Memory B cell (primary cell): ENCODE data around the gene MYMK.
A peak's percentile ranks its signal among the peaks of the same experiment; 100 is the strongest.

ENCODE experiments used
- ATAC-seq: fragments of 150-1000 bp; cut with Tn5 transposase; 2 replicates; pipeline ENCODE4 v1.10.0; 2021; ENCODE audit warnings: low read depth, mild to moderate bottlenecking, moderate library complexity
- DNase-seq, 2 donors: peaks; one replicate each; pipeline ENCODE4 v3.0.0; 2022; ENCODE audit warnings: low spot score in 2 of 2
- H3K27ac Mint-ChIP-seq: one replicate; pipeline ENCODE4 v1.8.0; 2022; ENCODE audit warnings: mild to moderate bottlenecking, moderate library complexity, mixed read lengths
- H3K27me3 Mint-ChIP-seq: one replicate; pipeline ENCODE4 v1.8.0; 2022; ENCODE audit warnings: mixed read lengths
- H3K36me3 Mint-ChIP-seq: one replicate; pipeline ENCODE4 v1.8.0; 2022; ENCODE audit warnings: mild to moderate bottlenecking, mixed read lengths
- H3K4me1 Mint-ChIP-seq: one replicate; pipeline ENCODE4 v1.8.0; 2022; ENCODE audit warnings: mixed read lengths
- H3K4me3 Mint-ChIP-seq: one replicate; pipeline ENCODE4 v1.8.0; 2022; ENCODE audit warnings: mild to moderate bottlenecking, moderate library complexity, mixed read lengths
- H3K9me3 Mint-ChIP-seq: one replicate; pipeline ENCODE4 v1.8.0; 2022; ENCODE audit warnings: mixed read lengths

MYMK gene

DNA sequence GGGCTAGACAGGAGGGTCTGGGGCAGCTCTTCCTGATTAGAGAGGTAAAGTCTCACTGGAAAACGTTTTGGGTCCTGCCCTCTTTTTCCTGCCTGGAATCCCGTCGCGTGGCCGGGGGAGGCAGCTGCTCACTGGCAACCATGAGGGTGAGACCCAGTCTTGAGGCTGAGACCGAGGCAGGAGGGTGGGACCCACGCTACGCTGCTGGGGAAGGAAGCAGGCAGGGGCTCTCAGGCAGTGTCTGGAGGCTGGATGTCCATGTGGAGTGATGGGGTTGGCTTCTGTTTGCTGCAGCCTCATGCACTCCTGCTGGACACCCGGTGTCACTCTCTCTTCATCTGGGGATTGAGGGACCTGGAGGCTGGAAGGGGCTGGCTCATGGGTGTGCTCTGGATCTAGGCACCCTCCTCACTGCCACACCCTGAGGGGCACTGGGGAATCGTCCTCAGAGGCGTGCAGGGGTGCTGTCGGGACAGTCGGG lies 34.5 kb downstream of the MYMK start:
- no peak overlapping the region for H3K27ac Mint-ChIP-seq
- no peak for ATAC-seq
- DNase-seq, result no peak
- H3K9me3 Mint-ChIP-seq, result no peaks in the 10 kb centered on the region
- peaks cover 15% of the 10 kb centered on the region for H3K27me3 Mint-ChIP-seq
- H3K4me3 Mint-ChIP-seq, result no peak overlapping the region
- peaks cover 4% of the 10 kb centered on the region for H3K4me1 Mint-ChIP-seq
- H3K36me3 Mint-ChIP-seq, result no peaks in the 10 kb centered on the region

- ATAC-seq (no peak), DNase-seq (no peak)
- no peak overlapping the region for H3K4me3 Mint-ChIP-seq
- no peak overlapping the region for H3K27ac Mint-ChIP-seq
- peaks cover 15% of the 10 kb centered on the region for H3K27me3 Mint-ChIP-seq
- H3K36me3 Mint-ChIP-seq, result no peaks in the 10 kb centered on the region
- H3K9me3 Mint-ChIP-seq, result no peaks in the 10 kb centered on the region
- peaks cover 4% of the 10 kb centered on the region for H3K4me1 Mint-ChIP-seq
Measured at GRCh38 chr9:133489253-133490190, 35.2 kb downstream of the MYMK start.

GRCh38 chr9:133488686-133489252 lies 36.0 kb downstream of the MYMK start:
- Mint-ChIP-seq H3K27ac (no peak overlapping the region), H3K4me3 (no peak overlapping the region), H3K4me1 (peaks cover 4% of the 10 kb centered on the region), H3K36me3 (no peaks in the 10 kb centered on the region), H3K9me3 (no peaks in the 10 kb centered on the region), H3K27me3 (peaks cover 13% of the 10 kb centered on the region)
- ATAC-seq, result no peak
- no peak for DNase-seq

GRCh38 chr9:133487331-133487725 lies 37.4 kb downstream of the MYMK start:
- DNase-seq, result no peak
- ATAC-seq, result no peak
- Mint-ChIP-seq H3K36me3 (no peaks in the 10 kb centered on the region), H3K4me1 (peaks cover 4% of the 10 kb centered on the region), H3K27ac (no peak overlapping the region), H3K27me3 (peaks cover 12% of the 10 kb centered on the region), H3K4me3 (no peak overlapping the region), H3K9me3 (no peaks in the 10 kb centered on the region)

DNA sequence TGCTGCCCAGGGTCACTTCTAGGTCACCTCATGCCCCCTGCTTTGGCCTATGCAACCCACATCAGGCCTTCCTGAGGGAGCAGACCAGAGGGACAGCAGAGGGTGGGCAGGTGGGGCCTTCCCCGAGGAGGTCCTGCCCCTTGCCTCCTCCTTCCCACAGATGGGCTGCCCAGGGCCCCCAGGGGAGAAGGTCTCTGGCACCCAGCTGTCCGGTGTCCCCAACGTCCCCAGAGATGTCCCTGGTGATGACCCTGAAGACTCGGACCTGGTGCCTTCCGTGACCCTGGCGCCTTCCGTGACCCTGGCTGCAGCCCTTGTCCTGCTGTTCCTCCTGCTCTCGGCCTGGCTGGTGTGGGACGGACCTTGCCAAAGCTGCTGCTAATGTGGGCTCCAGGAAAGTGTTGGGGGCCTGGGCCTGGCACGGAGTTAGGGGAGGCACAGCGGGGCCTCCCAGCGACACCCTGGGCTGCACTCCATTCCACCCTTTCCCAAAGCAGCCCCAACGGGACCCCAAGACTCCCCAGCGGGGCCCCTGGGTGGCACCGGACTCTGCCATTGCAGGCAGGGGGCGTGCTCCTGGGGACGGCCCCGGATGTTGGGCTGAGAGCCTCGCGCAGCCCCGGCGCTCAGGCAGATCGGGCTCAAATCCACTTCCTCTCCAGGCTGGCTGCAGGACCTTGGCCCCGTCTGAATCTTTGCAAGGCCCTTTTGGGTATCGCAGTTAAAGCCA lies 39.1 kb downstream of the MYMK start:
- peak in 1 of 2 donors; percentile 41 for DNase-seq
- Mint-ChIP-seq H3K4me3 (peak overlapping the region; percentile 64), H3K9me3 (no peaks in the 10 kb centered on the region), H3K4me1 (peaks cover 4% of the 10 kb centered on the region), H3K27ac (no peak overlapping the region), H3K36me3 (no peaks in the 10 kb centered on the region), H3K27me3 (peaks cover 11% of the 10 kb centered on the region)
- ATAC-seq, result peak; percentile 63

- Mint-ChIP-seq H3K36me3 (no peaks in the 10 kb centered on the region), H3K9me3 (no peaks in the 10 kb centered on the region), H3K4me3 (no peak overlapping the region), H3K27me3 (peaks cover 5% of the 10 kb centered on the region), H3K4me1 (peaks cover 6% of the 10 kb centered on the region), H3K27ac (no peak overlapping the region)
- no peak for DNase-seq
- ATAC-seq, result no peak
Measured at GRCh38 chr9:133484671-133485437, 39.9 kb downstream of the MYMK start.

DNA sequence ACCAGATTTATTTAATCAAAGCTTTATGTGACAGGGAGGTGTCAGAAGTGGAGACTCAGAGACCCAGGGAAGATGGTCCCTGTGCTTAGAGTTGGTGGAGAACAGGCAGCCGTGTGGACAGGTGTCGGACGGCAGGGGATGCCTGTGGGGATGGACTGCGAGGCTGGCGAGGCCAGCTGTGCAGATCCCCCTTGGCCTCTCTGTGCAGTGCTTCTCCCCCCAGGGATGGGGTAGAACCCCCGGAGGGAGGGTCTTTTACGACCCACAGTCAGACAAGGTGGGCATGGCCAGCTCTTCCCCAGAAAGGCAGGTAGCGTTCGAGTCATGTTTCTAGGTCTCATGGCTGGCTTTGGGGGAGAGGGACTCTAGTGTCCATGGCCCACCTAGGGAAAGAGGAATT lies 41.1 kb downstream of the MYMK start:
- Mint-ChIP-seq H3K4me3 (no peak overlapping the region), H3K27me3 (no peaks in the 10 kb centered on the region)

DNA sequence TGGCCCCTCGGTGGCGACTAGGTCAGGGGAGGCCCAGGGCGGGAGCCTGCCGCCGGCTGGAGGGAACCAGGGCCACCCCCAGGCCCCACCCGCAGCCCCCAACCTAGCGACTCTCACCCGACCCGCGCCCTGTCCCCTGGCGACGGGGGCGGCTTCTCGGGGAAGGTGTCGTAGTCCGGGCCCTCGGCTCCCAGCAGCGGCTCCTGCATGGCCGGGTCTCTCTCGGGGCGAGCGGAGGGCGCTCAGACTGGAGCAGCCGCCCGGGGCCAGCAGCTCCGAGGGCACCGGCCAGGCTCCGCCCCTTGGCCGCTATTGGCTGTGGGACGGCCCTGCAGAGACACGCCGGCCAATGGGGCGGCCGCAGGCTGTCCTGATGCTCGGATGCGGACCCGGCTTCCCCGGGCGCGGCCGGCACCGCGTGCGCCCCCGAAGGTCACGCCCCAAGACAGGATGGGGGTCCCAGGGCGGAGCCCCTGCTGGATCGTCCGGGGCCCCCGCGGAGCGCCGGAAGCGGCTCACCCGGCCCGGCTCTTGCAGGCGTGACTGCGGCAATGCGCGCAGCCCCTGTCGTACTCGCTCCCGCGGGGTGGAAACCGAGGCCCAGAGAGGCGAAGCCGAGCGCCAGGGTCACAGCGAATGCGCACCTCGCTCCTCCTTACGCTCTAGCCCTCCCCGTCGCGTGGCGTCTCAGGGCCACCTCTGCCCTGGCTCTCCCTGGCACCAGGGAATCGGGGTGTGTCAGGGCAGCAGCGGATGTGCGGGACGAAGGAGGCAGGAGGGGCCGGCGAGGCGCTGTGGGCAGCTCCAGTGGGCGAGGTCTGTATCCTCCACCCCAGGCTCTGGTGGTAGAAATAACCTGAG lies 45.7 kb downstream of the MYMK start, which contains the start of gene SLC2A6:
Gene SLC2A6 (minus strand): TSS at position 249 of the 861 bp plus-strand sequence. CDS start 40 bp downstream, at position 209.
- DNase-seq (peak; percentile 71 to 75), ATAC-seq (peak; percentile 85)
- Mint-ChIP-seq H3K4me3 (peak within 1 kb of the TSS; percentile 91), H3K36me3 (peaks cover 6% of the 10 kb centered on the region), H3K9me3 (no peaks in the 10 kb centered on the region), H3K4me1 (peaks cover 23% of the 10 kb centered on the region), H3K27ac (peak within 1 kb of the TSS; percentile 80), H3K27me3 (no peaks in the 10 kb centered on the region)

More for the DNA sequence above, 41.1 kb downstream of the MYMK start:
- Mint-ChIP-seq H3K27ac (no peak overlapping the region), H3K36me3 (no peaks in the 10 kb centered on the region), H3K4me1 (peaks cover 12% of the 10 kb centered on the region), H3K9me3 (no peaks in the 10 kb centered on the region)
- no peak for ATAC-seq
- DNase-seq, result no peak

GRCh38 chr9:133477992-133478850 lies 46.5 kb downstream of the MYMK start:
- H3K36me3 Mint-ChIP-seq, result peaks cover 6% of the 10 kb centered on the region
- no peaks in the 10 kb centered on the region for H3K27me3 Mint-ChIP-seq
- H3K4me3 Mint-ChIP-seq, result peak overlapping the region; percentile 91
- H3K9me3 Mint-ChIP-seq, result no peaks in the 10 kb centered on the region
- peak overlapping the region; percentile 80 for H3K27ac Mint-ChIP-seq
- no peak for DNase-seq
- peaks cover 23% of the 10 kb centered on the region for H3K4me1 Mint-ChIP-seq
- ATAC-seq, result peak; percentile 61

DNA sequence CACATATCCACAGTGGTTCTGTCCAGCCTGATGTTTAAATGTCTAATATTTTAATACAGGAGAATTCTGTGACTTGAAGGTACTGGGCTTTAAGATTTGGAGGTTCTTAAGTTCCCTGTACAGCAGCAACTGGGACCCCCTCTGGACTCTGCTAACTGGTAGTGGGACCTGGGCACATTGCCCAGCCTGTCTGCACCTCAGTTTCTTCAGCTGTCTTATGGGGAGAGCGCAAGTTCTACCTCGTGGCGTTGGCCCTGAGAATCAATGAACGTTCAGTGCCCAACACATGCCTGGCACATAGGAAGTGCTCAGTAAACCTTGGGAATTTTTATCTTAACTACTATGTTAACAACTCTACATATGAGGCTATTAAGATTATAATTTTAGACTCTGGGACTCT lies 47.3 kb downstream of the MYMK start:
- Mint-ChIP-seq H3K4me3 (peak overlapping the region; percentile 91), H3K9me3 (no peaks in the 10 kb centered on the region), H3K27ac (peak overlapping the region; percentile 80), H3K36me3 (peaks cover 8% of the 10 kb centered on the region), H3K27me3 (no peaks in the 10 kb centered on the region), H3K4me1 (peaks cover 23% of the 10 kb centered on the region)
- no peak for ATAC-seq
- no peak for DNase-seq

GRCh38 chr9:133476941-133477340 lies 47.8 kb downstream of the MYMK start:
- H3K9me3 Mint-ChIP-seq, result no peaks in the 10 kb centered on the region
- DNase-seq (no peak), ATAC-seq (no peak)
- H3K27ac Mint-ChIP-seq, result no peak overlapping the region
- peaks cover 23% of the 10 kb centered on the region for H3K4me1 Mint-ChIP-seq
- H3K27me3 Mint-ChIP-seq, result no peaks in the 10 kb centered on the region
- H3K4me3 Mint-ChIP-seq, result no peak overlapping the region
- H3K36me3 Mint-ChIP-seq, result peaks cover 8% of the 10 kb centered on the region
